Subcutaneous adipose tissue (tissue), 4 donors: ENCODE data around the gene DGUOK. TPM values are rescaled to one million over a fixed set of nuclear protein-coding genes. Genes with fewer than 3 reads are reported as not detected.

ENCODE experiments used
- CTCF ChIP-seq: fragments of 450-650 bp; IDR thresholded peaks from one replicate; pipeline ENCODE4 v1.5.1; 2016; ENCODE audit warnings: low read depth, mild to moderate bottlenecking, control low read depth, antibody characterized with exemption, moderate library complexity
- total RNA-seq, 4 donors: library from RNA; depleted of rRNA; stranded (reverse); fragments of >200 nt; gene quantifications; one replicate each; pipeline ENCODE4 v1.1.0, GENCODE V29; 2016

DGUOK gene
- total RNA-seq, 4 donors from 2014 or later = 34.8 to 54.0 (median 45.8) TPM

- TF ChIP-seq CTCF = no peak
These were observed 36.2 kb upstream of the DGUOK start for GRCh38 chr2:73890301-73891092.

GRCh38 chr2:73891276-73891901, 35.3 kb upstream of the DGUOK start:
- TF ChIP-seq CTCF = no peak

GRCh38 chr2:73892631-73893329, 33.9 kb upstream of the DGUOK start, which contains the start of gene ACTG2:
Gene ACTG2 (plus strand): TSS chr2:73893008. CDS start chr2:73901312, 8,304 bp downstream.
- TF ChIP-seq CTCF = no peak

- no peak for TF ChIP-seq CTCF
These were observed 32.8 kb upstream of the DGUOK start for GRCh38 chr2:73893764-73894474.

- TF ChIP-seq CTCF = no peak
These were observed 32.2 kb upstream of the DGUOK start for GRCh38 chr2:73894475-73894850.

- TF ChIP-seq CTCF = no peak
These were observed 31.8 kb upstream of the DGUOK start for GRCh38 chr2:73894877-73895276.

- no peak for TF ChIP-seq CTCF
These were observed 31.2 kb upstream of the DGUOK start for GRCh38 chr2:73895473-73895872.
